Adrenal gland (tissue), 5 donors: ENCODE results near the gene ZNF428.

Experiments used
- CTCF ChIP-seq, 6 experiments: fragments of 450-650 bp in 4 of 6; fragments of 200-600 bp in 2 of 6; sonication (generic) in 1 of 6; IDR thresholded peaks; 1 replicate in 5 of 6; 2 replicates in 1 of 6; pipeline versions ENCODE4 v1.5.1 to v1.8.0; 2016 to 2021; ENCODE audit warnings: antibody characterized with exemption in 6 of 6, mild to moderate bottlenecking in 2 of 6, moderate library complexity in 1 of 6
- POLR2A ChIP-seq, 2 donors: fragments of 450-650 bp; IDR thresholded peaks; one replicate each; pipeline ENCODE4 v1.6.1; 2017; ENCODE audit warnings: antibody characterized with exemption in 2 of 2, mild to moderate bottlenecking in 2 of 2, moderate library complexity in 1 of 2
- donor health status: DM: no; HTN: no; CAD: no.

DNA sequence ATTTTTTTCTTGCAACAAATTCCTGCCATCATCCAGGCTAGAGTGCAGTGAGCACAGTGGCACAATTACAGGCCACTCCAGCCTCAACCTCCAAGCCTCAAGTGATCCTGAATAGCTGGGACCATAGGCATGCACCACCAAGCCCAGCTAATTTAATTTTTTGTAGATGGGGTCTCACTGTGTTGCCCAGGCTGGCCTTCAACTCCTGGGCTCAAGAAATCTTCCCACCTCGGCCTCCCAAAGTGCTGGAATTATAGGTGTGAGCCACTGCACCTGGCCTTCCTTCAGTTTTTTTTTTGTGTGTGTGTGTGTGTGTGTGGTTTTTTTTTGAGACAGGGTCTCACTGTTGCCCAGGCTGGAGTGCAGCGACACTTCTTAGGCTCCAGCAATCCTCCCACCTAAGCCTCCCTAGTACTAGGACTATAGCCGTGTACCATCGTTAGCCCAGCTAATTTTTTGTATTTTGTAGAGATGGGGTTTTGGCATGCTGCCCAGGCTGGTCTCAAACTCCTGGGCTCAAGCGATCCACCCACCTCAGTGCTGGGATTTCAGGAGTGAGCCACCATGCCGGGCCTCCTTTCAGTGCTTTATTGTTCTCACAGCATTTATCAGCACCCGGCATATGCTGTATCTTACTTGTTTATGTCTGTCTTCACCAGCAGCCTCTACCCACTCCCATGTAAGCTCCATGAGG lies 13.4 kb downstream of the ZNF428 start:
- no peak for TF ChIP-seq CTCF (IDR thresholded peaks at IDR 0.05)
- no peak for TF ChIP-seq POLR2A (IDR thresholded peaks at IDR 0.05)
